ENCODE data around the gene ARHGEF4. TPM values are rescaled to one million over a fixed set of nuclear protein-coding genes. Genes with fewer than 3 reads are reported as not detected.

Gene ARHGEF4
- total RNA-seq, 2 experiments from 2014 or later, result 0.30 to 0.41 TPM

DNA sequence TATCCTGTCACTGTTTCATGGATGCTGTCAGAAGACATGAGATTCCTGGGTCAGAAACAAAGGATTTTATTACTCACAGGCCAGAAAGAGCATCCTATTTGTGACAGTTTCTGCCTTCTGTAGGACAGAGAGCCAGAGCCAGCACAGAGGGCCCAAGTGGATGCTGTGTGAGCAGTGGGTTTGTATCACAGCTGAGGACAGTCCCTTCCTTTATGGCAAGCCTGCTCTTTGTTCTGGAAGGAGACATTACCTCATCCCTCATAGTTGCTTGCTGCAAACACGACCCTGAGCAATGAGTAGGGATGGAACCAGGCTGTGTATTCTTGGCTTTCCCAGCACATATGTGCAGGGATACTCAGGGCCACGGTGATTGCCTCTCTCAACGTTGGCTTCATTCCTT, 41.6 kb downstream of the ARHGEF4 start:
- peaks cover 18% of the 10 kb centered on the region for H3K27me3 Mint-ChIP-seq
- no peak for ATAC-seq
- H3K4me3 Mint-ChIP-seq, result no peak overlapping the region
- no peaks in the 10 kb centered on the region for H3K9me3 Mint-ChIP-seq (ENCODE audit: low read depth)
- no peak overlapping the region for H3K27ac Mint-ChIP-seq
- CTCF ChIA-PET, result interaction anchor here (16.3 kb wide), 1 partner anchor 80 kb away, joined by 271 read pairs; no protein-coding TSS in a partner anchor
- no peaks in the 10 kb centered on the region for H3K4me1 Mint-ChIP-seq
- no peak for DNase-seq
- H3K36me3 Mint-ChIP-seq, result no peaks in the 10 kb centered on the region

- Mint-ChIP-seq H3K4me3 (no peak overlapping the region), H3K27me3 (peaks cover 18% of the 10 kb centered on the region), H3K9me3 (ENCODE audit: low read depth) (no peaks in the 10 kb centered on the region), H3K27ac (no peak overlapping the region), H3K4me1 (no peaks in the 10 kb centered on the region), H3K36me3 (no peaks in the 10 kb centered on the region)
- ATAC-seq (no peak), DNase-seq (no peak)
- CTCF ChIA-PET, result interaction anchor here (16.3 kb wide), 1 partner anchor 81 kb away, joined by 271 read pairs; no protein-coding TSS in a partner anchor
Observed at GRCh38 chr2:130878933-130879332, 42.2 kb downstream of the ARHGEF4 start.

- peaks cover 7% of the 10 kb centered on the region for H3K27me3 Mint-ChIP-seq
- no peak overlapping the region for H3K27ac Mint-ChIP-seq
- no peaks in the 10 kb centered on the region for H3K36me3 Mint-ChIP-seq
- CTCF ChIA-PET, result interaction anchor here (1.1 to 2.8 kb wide), 3 partner anchors 9 to 38 kb away, joined by 3 to 8 read pairs (median 3); no protein-coding TSS in a partner anchor
- no peaks in the 10 kb centered on the region for H3K4me1 Mint-ChIP-seq
- H3K9me3 Mint-ChIP-seq (ENCODE audit: low read depth), result no peaks in the 10 kb centered on the region
- H3K4me3 Mint-ChIP-seq, result no peak overlapping the region
- no peak for DNase-seq
- ATAC-seq, result no peak
Observed at GRCh38 chr2:130882111-130882690, 45.5 kb downstream of the ARHGEF4 start.

DNA sequence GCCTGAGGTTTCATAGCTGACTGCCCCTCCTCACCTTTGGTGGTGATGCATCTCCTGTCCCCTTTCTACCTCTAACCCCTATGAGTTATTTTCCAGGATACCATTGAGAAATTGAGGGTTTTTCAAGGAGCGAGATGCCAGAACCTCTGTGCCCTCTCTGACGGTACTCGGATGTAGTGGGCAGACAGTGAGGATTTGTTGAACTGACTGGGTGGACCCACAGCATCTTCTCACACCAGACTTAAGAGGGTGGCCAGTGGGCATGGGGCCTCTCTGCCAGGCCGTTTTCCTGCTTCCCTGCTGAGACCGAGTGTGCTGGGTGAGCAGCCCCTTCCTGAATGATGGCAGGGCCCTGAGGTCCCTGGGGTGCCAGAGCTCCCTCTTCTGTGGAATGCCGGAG, 46.3 kb downstream of the ARHGEF4 start:
- Mint-ChIP-seq H3K36me3 (no peaks in the 10 kb centered on the region), H3K9me3 (ENCODE audit: low read depth) (no peaks in the 10 kb centered on the region), H3K27ac (no peak overlapping the region), H3K4me3 (no peak overlapping the region), H3K4me1 (no peaks in the 10 kb centered on the region), H3K27me3 (peaks cover 7% of the 10 kb centered on the region)
- CTCF ChIA-PET, result interaction anchor here (1.1 to 2.8 kb wide), 3 partner anchors 8 to 85 kb away, joined by 3 to 8 read pairs (median 6); no protein-coding TSS in a partner anchor
- ATAC-seq (no peak), DNase-seq (no peak)

DNA sequence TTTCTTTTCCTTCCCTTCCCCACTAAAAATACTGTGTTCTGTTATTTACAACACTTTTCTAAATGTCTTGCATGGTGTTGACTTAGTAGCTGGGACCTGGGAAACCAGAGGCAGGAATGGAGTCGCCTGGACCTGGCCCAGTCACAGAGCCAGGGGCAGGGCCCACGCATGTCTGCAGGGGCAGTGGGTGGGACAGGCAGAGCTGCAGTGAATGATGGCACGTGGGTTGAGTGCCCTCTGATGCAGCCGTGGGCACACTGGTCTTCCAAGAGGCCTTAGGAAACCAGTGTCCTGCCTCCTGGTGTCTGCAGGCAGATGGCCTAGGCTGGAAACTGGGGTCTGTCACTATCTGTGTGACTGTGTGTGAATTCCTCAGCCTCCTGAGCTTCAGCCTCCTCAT, 46.8 kb downstream of the ARHGEF4 start:
- Mint-ChIP-seq H3K4me3 (no peak overlapping the region), H3K4me1 (no peaks in the 10 kb centered on the region), H3K27me3 (peaks cover 12% of the 10 kb centered on the region), H3K27ac (no peak overlapping the region), H3K36me3 (no peaks in the 10 kb centered on the region), H3K9me3 (ENCODE audit: low read depth) (no peaks in the 10 kb centered on the region)
- ATAC-seq (no peak), DNase-seq (no peak)
- CTCF ChIA-PET, result interaction anchor here (1.1 to 2.8 kb wide), 3 partner anchors 8 to 86 kb away, joined by 3 to 8 read pairs (median 6); no protein-coding TSS in a partner anchor

- Mint-ChIP-seq H3K36me3 (no peaks in the 10 kb centered on the region), H3K9me3 (ENCODE audit: low read depth) (no peaks in the 10 kb centered on the region), H3K4me3 (no peak overlapping the region), H3K27me3 (peaks cover 9% of the 10 kb centered on the region), H3K4me1 (no peaks in the 10 kb centered on the region), H3K27ac (no peak overlapping the region)
- no peak for ATAC-seq
- DNase-seq, result no peak
- CTCF ChIA-PET, result interaction anchor here (0.7 to 1.2 kb wide), 3 partner anchors 10 to 87 kb away, joined by 3 to 6 read pairs (median 4); no protein-coding TSS in a partner anchor
Observed at GRCh38 chr2:130884013-130884412, 47.3 kb downstream of the ARHGEF4 start.

DNA sequence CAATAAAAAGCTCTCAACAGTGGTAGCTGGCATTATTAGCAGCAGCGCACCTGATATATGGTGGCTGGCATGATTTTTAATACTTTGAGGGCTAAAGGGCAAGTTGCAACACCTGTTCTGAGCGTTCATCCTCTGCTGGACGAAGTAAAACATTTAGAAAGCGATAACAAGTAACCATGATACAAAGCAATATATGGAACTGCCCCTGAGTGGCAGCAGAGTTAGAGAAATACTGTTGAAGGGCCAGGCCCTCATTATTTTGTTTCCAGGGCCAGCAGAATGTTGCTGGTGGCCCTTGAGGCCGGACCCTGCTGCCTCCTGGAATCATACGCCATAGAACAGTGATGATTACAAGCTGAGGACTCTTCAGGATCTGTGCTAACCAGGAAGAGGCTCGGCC, 47.8 kb downstream of the ARHGEF4 start:
- Mint-ChIP-seq H3K9me3 (ENCODE audit: low read depth) (no peaks in the 10 kb centered on the region), H3K36me3 (no peaks in the 10 kb centered on the region), H3K4me1 (no peaks in the 10 kb centered on the region), H3K27ac (no peak overlapping the region), H3K4me3 (no peak overlapping the region), H3K27me3 (peaks cover 8% of the 10 kb centered on the region)
- DNase-seq (no peak), ATAC-seq (no peak)
- CTCF ChIA-PET, result interaction anchor here (0.7 to 1.2 kb wide), 2 partner anchors 11 to 87 kb away, joined by 3 to 4 read pairs; no protein-coding TSS in a partner anchor

- no peaks in the 10 kb centered on the region for H3K36me3 Mint-ChIP-seq
- peaks cover 8% of the 10 kb centered on the region for H3K27me3 Mint-ChIP-seq
- ATAC-seq (no peak), DNase-seq (no peak)
- CTCF ChIA-PET, result interaction anchor here (1.1 kb wide), 1 partner anchor 90 kb away, joined by 3 read pairs; no protein-coding TSS in a partner anchor
- H3K27ac Mint-ChIP-seq, result no peak overlapping the region
- no peaks in the 10 kb centered on the region for H3K9me3 Mint-ChIP-seq (ENCODE audit: low read depth)
- H3K4me1 Mint-ChIP-seq, result no peaks in the 10 kb centered on the region
- H3K4me3 Mint-ChIP-seq, result no peak overlapping the region
Observed at GRCh38 chr2:130887643-130888042, 50.9 kb downstream of the ARHGEF4 start.

- H3K36me3 Mint-ChIP-seq, result no peaks in the 10 kb centered on the region
- CTCF ChIA-PET, result interaction anchor here (0.8 to 1.3 kb wide), 2 partner anchors 8 to 94 kb away, joined by 3 to 5 read pairs; no protein-coding TSS in a partner anchor
- ATAC-seq, result no peak
Observed at GRCh38 chr2:130890941-130891669, 54.4 kb downstream of the ARHGEF4 start.

GRCh38 chr2:130891966-130892365, 55.3 kb downstream of the ARHGEF4 start:
- ATAC-seq, result no peak

More at GRCh38 chr2:130890941-130891669, 54.4 kb downstream of the ARHGEF4 start:
- Mint-ChIP-seq H3K4me1 (no peaks in the 10 kb centered on the region), H3K27ac (no peak overlapping the region), H3K27me3 (peaks cover 12% of the 10 kb centered on the region), H3K9me3 (ENCODE audit: low read depth) (no peaks in the 10 kb centered on the region), H3K4me3 (no peak overlapping the region)
- DNase-seq, result no peak

DNA sequence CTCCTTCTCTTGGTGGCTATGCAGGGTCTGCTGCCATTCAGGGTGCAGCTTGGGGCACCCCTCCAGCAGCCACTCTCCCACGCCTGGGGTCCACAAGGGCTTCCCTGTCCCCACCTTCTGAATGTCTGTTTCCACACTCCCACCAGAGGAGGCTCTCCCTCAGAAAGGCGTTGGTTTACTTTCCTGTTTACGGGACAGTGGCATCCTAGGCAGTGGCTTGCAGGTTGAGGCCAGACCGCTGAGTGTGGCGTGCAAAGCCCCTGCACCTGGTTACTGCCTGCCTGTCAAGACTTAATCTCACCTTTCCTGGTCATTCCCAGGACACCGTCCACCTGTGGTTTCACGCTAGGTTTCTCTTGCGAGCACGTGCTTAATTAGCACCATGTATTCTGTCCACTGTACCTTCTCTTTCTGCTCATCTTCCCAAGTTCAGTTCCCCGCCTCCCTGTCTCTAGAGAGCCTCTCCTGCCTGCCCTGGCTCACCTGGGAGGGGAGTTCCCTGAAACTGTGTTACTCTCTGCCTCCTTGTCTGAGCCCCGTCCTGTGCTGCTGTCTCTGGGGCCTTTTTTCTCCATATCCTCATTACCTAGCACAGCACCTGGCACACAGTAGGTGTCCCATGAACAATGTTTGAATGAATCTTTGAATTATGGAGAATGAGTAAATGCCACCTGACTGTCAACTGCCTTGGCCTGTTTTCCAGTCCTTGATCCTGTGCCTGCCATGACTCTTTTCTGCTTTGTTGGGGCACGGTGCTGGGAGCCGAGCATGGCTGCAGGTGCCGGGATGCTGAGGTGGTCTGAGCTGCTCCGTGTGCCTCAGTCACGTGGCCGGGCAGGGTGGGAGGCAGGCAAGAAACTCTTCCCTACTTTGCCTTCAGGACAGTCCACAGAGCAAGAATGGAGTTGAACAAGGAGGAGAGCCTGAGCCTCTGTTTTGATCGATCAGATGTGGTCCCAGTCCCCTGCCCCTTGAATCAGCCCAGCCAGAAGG, 56.4 kb downstream of the ARHGEF4 start:
- no peak for ATAC-seq
- Mint-ChIP-seq H3K36me3 (no peaks in the 10 kb centered on the region), H3K4me1 (no peaks in the 10 kb centered on the region), H3K27ac (no peak overlapping the region), H3K9me3 (ENCODE audit: low read depth) (no peaks in the 10 kb centered on the region), H3K27me3 (peaks cover 8% of the 10 kb centered on the region), H3K4me3 (no peak overlapping the region)
- no peak for DNase-seq
- CTCF ChIA-PET, result no interaction called here

More at GRCh38 chr2:130891966-130892365, 55.3 kb downstream of the ARHGEF4 start:
- Mint-ChIP-seq H3K4me3 (no peak overlapping the region), H3K36me3 (no peaks in the 10 kb centered on the region), H3K9me3 (ENCODE audit: low read depth) (no peaks in the 10 kb centered on the region), H3K4me1 (no peaks in the 10 kb centered on the region), H3K27me3 (peaks cover 12% of the 10 kb centered on the region), H3K27ac (no peak overlapping the region)
- CTCF ChIA-PET, result no interaction called here
- DNase-seq, result no peak

DNA sequence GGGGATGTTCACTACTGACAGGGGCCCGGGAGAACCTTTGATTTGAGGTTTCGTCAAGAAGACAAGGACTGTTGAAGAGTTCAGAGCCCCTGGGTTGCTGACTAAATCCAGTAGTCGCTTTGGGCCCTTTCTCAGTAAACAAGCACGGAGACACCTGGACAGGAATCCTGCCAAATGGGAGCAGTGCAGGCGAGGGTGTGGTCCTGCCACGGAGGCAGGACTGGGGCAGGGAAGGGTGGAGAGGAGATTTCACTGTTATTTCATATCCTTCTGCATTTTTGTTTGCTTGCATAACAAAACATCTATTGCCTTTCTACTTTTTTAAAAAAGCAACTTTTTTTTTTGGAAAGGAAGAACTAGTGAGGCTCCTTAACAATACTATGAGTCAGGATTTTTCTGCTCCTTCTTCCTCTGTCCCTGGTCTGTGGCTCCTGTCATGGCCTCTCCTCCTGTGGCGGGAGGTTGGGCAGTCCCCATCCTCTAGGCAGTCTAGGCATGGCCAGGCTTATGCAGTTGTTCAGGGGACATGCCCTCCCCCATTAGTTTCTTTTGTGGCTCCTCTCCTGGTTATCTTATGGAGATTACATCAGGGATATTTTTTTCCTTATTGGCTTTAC, 57.7 kb downstream of the ARHGEF4 start:
- Mint-ChIP-seq H3K4me3 (no peak overlapping the region), H3K36me3 (no peaks in the 10 kb centered on the region), H3K9me3 (ENCODE audit: low read depth) (no peaks in the 10 kb centered on the region), H3K4me1 (no peaks in the 10 kb centered on the region), H3K27me3 (peaks cover 4% of the 10 kb centered on the region), H3K27ac (no peak overlapping the region)
- CTCF ChIA-PET, result no interaction called here
- DNase-seq (no peak), ATAC-seq (no peak)

Measured in activated CD8-positive, alpha-beta memory T cell treated with anti-CD3 and anti-CD28 coated beads, Interleukin-2, amount 10 ng/mL, durations not matched to agents 7 days and 5 days (primary cell).